ENCODE measurements around the gene SPAG4. TPM values are rescaled to one million over a fixed set of nuclear protein-coding genes. Genes with fewer than 3 reads are reported as not detected.

The SPAG4 gene
- total RNA-seq, 1 donor: 4.0 TPM

- Histone ChIP-seq H4K20me1 (ENCODE audit: insufficient read depth, low read length) (no peaks in the 10 kb centered on the region), H2AFZ (ENCODE audit: low read length) (no peak overlapping the region), H3K79me2 (ENCODE audit: insufficient read depth, low read length) (no peaks in the 10 kb centered on the region), H3K27ac (ENCODE audit: low read depth, low read length) (no peak overlapping the region), H3K4me1 (ENCODE audit: insufficient read depth, low read length) (no peaks in the 10 kb centered on the region), H3K4me2 (ENCODE audit: insufficient read depth, low read length) (no peak overlapping the region), H3K9me3 (ENCODE audit: low read depth, low read length) (peaks cover 2% of the 10 kb centered on the region), H3K4me3 (ENCODE audit: insufficient read depth, low read length) (no peak overlapping the region), H3K27me3 (ENCODE audit: insufficient read depth, low read length) (no peaks in the 10 kb centered on the region), H3K36me3 (ENCODE audit: insufficient read depth, low read length) (no peaks in the 10 kb centered on the region)
- no peak for TF ChIP-seq CTCF (IDR thresholded peaks at IDR 0.05; ENCODE audit: extremely low read depth, low read depth, low read length)
- DNase-seq (ENCODE audit: insufficient read length, low spot score, missing footprints): no peak
These were observed 39.7 kb upstream of the SPAG4 start for GRCh38 chr20:35575958-35576357.

- H3K4me3 ChIP-seq (ENCODE audit: insufficient read depth, low read length): no peak overlapping the region
- peaks cover 2% of the 10 kb centered on the region for H3K9me3 ChIP-seq (ENCODE audit: low read depth, low read length)
- H3K27me3 ChIP-seq (ENCODE audit: insufficient read depth, low read length): no peaks in the 10 kb centered on the region
- no peaks in the 10 kb centered on the region for H3K36me3 ChIP-seq (ENCODE audit: insufficient read depth, low read length)
- H2AFZ ChIP-seq (ENCODE audit: low read length): no peak overlapping the region
- no peak overlapping the region for H3K27ac ChIP-seq (ENCODE audit: low read depth, low read length)
- no peak overlapping the region for H3K4me2 ChIP-seq (ENCODE audit: insufficient read depth, low read length)
- no peaks in the 10 kb centered on the region for H4K20me1 ChIP-seq (ENCODE audit: insufficient read depth, low read length)
- no peak for DNase-seq (ENCODE audit: insufficient read length, low spot score, missing footprints)
- no peaks in the 10 kb centered on the region for H3K4me1 ChIP-seq (ENCODE audit: insufficient read depth, low read length)
- no peaks in the 10 kb centered on the region for H3K79me2 ChIP-seq (ENCODE audit: insufficient read depth, low read length)
- TF ChIP-seq CTCF (IDR thresholded peaks at IDR 0.05; ENCODE audit: extremely low read depth, low read depth, low read length): no peak
These were observed 38.8 kb upstream of the SPAG4 start for GRCh38 chr20:35576816-35577215.

GRCh38 chr20:35578469-35578868 lies 37.2 kb upstream of the SPAG4 start:
- Histone ChIP-seq H3K4me1 (ENCODE audit: insufficient read depth, low read length) (no peaks in the 10 kb centered on the region), H3K27me3 (ENCODE audit: insufficient read depth, low read length) (no peaks in the 10 kb centered on the region), H3K27ac (ENCODE audit: low read depth, low read length) (no peak overlapping the region), H3K4me2 (ENCODE audit: insufficient read depth, low read length) (no peak overlapping the region), H3K36me3 (ENCODE audit: insufficient read depth, low read length) (no peaks in the 10 kb centered on the region), H2AFZ (ENCODE audit: low read length) (no peak overlapping the region), H3K9me3 (ENCODE audit: low read depth, low read length) (no peaks in the 10 kb centered on the region), H4K20me1 (ENCODE audit: insufficient read depth, low read length) (no peaks in the 10 kb centered on the region), H3K79me2 (ENCODE audit: insufficient read depth, low read length) (no peaks in the 10 kb centered on the region), H3K4me3 (ENCODE audit: insufficient read depth, low read length) (no peak overlapping the region)
- no peak for TF ChIP-seq CTCF (IDR thresholded peaks at IDR 0.05; ENCODE audit: extremely low read depth, low read depth, low read length)
- DNase-seq (ENCODE audit: insufficient read length, low spot score, missing footprints): peak; percentile 4

GRCh38 chr20:35579196-35579595 lies 36.4 kb upstream of the SPAG4 start:
- Histone ChIP-seq H2AFZ (ENCODE audit: low read length) (no peak overlapping the region), H3K9me3 (ENCODE audit: low read depth, low read length) (no peaks in the 10 kb centered on the region), H3K27me3 (ENCODE audit: insufficient read depth, low read length) (no peaks in the 10 kb centered on the region), H3K36me3 (ENCODE audit: insufficient read depth, low read length) (no peaks in the 10 kb centered on the region), H3K4me3 (ENCODE audit: insufficient read depth, low read length) (no peak overlapping the region), H3K27ac (ENCODE audit: low read depth, low read length) (no peak overlapping the region), H3K4me2 (ENCODE audit: insufficient read depth, low read length) (no peak overlapping the region), H3K79me2 (ENCODE audit: insufficient read depth, low read length) (no peaks in the 10 kb centered on the region), H3K4me1 (ENCODE audit: insufficient read depth, low read length) (no peaks in the 10 kb centered on the region), H4K20me1 (ENCODE audit: insufficient read depth, low read length) (no peaks in the 10 kb centered on the region)
- DNase-seq (ENCODE audit: insufficient read length, low spot score, missing footprints): no peak
- TF ChIP-seq CTCF (IDR thresholded peaks at IDR 0.05; ENCODE audit: extremely low read depth, low read depth, low read length): no peak

All from osteoblast (primary cell).